HG03103 (cell line): ENCODE data around the gene INTS15.

Experiments used
- ATAC-seq: cut with Tn5 transposase; IDR thresholded peaks from one replicate; pipeline ENCODE4 v1.9.1; 2021; ENCODE audit warnings: low read depth; ENCODE audit not compliant: unreplicated experiment

INTS15 gene

GRCh38 chr7:6641305-6642035, 51.6 kb downstream of the INTS15 start:
- no peak for ATAC-seq

DNA sequence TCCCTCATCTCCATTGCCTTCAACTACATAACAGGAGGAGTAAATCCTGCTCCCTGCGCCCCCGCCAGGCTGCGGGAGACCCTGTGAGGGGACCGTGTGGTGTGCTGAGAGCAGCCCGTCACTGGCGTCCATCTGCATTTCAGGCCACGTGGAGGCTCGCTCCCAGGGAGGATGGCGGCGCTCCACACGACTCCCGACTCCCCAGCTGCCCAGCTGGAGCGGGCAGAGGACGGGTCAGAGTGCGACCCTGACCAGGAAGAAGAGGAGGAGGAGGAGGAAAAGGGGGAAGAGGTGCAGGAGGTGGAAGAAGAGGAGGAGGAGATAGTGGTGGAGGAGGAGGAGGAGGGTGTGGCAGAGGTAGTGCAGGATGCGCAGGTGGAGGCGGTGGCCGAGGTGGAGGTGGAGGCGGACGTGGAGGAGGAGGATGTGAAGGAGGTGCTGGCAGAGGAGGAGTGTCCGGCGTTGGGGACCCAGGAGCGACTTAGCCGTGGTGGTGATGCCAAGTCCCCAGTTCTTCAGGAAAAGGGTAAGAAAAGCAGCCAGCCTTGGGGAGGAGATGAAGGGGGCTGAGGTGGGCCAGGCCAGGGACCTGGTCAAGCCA, 52.5 kb downstream of the INTS15 start:
- no peak for ATAC-seq

DNA sequence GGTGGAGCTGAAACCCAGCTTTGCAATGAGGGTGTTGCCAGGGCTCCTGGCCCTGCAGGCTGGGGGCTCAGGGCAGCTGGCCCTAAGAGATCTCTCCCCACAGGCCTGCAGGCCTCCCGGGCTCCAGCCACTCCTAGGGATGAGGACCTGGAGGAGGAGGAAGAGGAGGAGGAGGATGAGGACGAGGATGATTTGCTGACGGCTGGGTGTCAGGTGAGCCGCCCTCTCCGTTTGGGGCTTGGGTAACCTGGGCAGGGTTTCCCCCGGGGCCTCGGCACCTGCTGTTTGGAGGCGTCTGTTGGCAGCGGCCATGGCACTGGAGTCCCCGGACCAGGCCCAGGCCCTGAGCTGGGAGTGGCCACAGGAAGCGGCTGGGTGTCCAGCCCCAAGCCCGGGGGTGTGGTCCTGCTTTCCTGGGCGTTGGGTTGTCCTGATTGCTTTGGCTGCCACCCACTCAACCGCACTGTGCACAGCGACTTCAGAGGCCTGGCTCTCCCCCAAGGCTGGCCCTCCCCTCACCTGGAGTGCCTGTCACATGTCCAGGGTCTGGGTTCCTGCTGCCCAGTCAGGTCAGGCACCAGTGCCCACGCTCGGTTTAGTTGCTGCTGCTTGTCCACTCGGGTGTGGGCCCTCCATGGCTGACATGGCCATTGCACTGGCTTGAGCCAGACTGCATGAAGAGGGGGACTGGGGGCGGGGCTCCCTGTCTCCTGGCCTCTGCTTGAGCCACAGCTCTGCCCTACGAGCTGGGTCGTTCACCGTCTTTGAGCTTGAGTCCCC, 53.2 kb downstream of the INTS15 start:
- no peak for ATAC-seq

DNA sequence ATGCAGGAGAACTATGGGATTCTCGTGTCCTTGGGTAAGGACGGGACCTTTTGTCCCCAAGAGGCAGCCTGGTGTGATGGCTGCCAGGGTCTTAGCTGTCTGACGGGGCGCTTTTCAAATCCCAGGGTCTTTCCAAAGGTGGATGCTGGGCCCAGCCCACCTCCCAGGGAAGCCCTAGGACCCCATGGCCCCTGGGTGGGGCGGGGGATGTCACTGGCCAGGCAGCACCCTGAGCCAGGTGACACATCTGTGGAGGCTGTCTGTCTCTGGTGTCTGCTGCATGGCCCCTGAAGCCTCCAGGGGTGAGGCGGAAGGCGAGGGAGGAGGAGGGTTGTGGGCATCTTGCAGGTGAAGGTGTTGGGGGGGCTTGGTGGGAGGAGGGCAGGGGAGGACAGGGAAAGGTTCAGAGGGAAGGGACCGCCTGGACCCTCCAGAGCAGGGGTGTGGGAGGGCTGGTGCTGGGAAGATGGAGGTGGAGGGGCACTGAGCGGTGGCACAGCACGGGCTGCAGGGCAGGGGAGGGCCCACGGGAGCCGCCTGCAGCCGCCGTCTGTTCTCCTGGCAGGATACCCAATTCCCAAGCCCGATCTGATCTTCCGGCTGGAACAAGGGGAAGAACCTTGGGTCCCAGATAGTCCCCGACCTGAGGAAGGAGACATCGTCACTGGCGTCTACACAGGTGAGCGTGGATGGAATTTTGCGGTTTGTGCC, 54.2 kb downstream of the INTS15 start:
- ATAC-seq: no peak

DNA sequence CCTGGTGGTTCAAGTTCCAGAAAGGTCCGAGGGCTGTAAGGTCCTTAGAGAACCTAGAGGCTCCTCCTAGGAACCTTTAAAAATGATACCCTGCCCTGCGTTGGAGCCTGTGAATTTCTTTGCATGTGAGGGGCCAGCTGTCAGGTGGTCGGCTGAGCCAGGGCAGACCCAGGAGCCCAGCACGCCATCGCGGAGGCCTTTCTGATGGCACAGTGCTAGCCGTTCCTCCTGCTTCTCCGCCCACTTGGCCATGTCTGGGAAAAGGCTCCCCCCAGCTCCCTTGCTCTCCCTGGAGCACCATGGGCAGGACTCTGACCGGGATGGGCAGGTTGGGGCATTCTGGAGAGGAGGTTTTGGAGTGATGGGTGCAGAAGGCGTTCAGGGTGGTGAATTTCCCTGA, 54.9 kb downstream of the INTS15 start:
- no peak for ATAC-seq

GRCh38 chr7:6646465-6646864, 56.6 kb downstream of the INTS15 start:
- no peak for ATAC-seq

GRCh38 chr7:6647080-6647479, 57.3 kb downstream of the INTS15 start:
- no peak for ATAC-seq

- no peak for ATAC-seq
Measured at GRCh38 chr7:6647541-6647940, 57.7 kb downstream of the INTS15 start.

DNA sequence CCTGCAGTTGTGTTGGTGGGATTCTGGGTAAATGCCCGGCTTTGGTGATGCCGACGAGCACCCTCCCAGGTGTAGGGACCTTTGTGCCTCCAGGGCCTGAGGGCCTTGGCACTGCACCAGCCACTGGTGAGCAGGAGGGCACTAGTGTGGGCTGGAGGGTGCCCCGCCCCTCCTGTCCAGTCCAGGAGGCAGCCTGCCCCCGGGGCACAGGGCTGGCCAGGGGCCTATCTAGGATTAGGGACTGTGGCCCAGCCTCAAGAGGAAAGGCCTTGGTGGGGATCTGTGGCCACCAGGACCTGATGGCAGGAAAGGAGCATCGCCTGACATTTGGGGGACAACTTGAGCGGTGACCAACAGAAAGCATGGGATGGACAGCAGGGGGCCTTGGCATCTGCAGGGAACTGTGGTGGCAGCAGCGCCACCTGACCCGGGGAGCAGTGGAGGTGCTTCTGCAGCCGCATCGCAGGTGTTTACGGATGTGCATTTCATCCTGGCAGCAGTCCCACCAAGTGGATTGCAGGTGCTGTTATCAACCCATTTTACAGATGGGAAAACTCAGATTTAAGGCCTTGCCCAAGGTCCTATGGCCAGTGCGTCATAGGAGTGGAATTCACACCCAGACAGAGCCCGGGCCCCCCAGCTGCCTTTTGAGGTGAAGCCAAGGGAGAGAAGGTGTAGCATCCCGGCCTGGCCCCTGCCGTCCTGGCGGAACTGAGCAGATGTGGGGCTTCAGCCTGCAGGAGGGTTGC, 58.4 kb downstream of the INTS15 start:
- ATAC-seq: no peak

GRCh38 chr7:6648815-6649104, 58.9 kb downstream of the INTS15 start:
- ATAC-seq: no peak

DNA sequence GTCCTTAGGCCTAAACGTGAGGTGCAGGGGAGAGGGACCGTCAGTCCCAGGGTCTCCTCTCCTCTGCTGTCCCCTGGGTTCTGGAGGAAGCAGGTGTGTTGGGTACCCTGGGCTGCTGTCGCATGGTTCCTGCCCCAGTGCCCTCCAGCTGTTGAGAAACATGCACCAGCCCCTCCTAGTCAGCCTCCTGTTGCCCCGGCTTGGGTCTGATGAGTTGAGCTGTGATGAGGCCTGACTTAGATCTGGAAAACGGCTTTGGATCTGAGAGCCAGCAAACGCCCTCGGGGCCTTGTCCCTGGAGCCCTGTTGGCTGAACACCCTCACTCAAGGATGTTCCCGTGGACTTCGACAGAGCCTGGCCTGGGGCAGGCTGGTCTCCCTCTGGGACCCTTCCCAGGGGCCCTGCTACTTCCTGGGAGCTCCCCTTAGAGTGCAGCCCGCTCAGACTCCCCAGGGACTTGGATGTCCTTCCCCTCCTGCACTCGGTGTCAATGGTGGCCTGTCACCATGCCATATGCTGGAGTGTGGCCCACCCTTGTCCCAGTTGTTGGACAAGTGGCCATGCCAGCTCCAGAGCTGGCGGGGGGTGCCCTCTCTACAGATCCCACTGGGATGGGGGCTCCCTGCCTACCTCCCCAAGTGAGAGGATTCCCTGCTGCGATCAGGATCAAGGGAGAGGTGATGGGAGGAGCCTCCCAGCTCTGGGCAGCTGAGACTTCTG, 59.6 kb downstream of the INTS15 start:
- no peak for ATAC-seq

DNA sequence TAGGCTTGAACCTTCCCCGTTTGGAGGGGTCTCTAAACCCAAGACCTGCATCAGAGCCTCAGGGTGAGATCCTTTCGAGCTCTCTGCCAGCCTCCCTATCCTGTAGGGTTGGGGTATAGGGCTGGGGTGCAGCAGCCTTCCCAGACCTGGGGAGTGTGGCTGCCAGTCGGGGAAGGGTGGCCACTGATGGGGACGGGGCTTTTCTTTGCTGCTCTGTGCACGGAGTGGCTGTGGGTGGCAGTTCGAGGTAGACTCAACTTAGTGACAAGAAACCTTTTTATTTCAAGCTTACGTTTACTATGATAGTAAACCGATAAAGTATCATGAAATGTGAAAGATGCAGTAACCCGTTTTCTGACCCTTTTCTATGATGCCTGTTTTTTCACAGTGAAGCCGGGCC, 60.3 kb downstream of the INTS15 start:
- ATAC-seq: no peak

DNA sequence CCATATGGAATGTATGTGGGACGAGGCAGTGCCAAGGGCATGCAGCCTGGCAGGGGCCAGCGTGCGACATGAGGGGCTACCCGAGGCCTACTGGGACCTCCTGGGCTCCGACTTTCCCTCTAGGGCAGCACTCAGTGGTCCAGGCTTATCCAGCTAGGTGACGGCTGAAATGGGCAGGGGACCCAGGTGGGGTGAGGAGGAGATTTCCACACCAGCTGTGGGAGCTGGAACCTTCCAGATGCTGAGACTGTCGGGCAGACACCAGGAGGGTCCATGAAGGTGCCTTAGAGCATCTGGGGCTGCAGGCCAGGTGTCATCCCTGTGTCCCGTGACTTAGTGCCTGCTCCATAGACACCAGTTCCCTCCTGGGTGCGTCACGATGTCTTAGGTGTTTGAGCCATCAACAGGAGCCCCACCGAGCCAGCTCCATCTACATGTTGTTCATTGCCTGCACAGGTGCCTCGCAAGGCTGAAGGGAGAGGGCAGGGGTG, 60.7 kb downstream of the INTS15 start:
- ATAC-seq: no peak

- no peak for ATAC-seq
Measured at GRCh38 chr7:6651851-6652445, 62.1 kb downstream of the INTS15 start.

- no peak for ATAC-seq
Measured at GRCh38 chr7:6652446-6653011, 62.7 kb downstream of the INTS15 start.

DNA sequence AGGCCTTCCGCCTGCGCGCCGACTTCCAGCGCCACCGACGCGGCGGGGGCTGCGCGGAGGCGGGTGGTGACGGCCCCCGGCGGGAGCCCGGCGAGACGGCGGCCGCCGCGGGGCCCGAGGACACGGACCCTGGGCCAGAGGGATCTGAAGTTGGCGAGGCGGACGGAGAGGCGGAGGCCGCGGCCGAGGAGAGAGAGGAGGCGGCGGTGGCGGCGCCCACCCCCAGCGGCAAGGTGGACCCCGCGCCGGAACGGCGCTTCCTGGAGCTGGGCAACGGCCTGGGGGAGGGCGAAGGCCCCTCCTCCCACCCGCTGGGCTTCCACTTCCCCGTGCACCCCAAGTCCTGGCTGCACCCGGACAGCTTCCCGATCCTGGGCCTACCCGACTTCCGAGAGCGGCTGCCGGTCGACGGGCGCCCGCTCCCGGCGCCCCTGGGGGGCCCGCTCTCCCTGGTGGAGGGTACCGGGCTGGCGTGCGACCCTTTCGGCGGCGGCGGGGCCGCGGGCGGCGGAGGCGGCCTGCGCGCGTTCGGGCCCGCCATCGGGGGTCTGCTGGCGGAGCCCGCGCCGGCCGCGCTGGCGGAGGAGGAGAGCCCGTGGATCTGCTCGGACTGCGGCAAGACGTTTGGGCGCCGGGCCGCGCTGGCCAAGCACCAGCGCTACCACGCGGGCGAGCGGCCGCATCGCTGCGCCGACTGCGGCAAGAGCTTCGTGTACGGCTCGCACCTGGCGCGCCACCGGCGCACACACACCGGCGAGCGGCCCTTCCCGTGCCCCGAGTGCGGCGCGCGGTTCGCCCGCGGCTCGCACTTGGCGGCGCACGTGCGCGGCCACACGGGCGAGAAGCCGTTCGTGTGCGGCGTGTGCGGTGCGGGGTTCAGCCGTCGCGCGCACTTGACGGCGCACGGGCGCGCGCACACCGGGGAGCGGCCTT, 63.5 kb downstream of the INTS15 start:
- ATAC-seq: no peak

GRCh38 chr7:6654113-6654841, 64.5 kb downstream of the INTS15 start:
- no peak for ATAC-seq
